CD14-positive monocyte (primary cell): ENCODE data around the gene DYNC2H1. TPM values are rescaled to one million over a fixed set of nuclear protein-coding genes. Genes with fewer than 3 reads are reported as not detected.

Experiments
- DNase-seq, 3 donors: peaks; one replicate each; pipeline ENCODE4 v3.0.0-alpha.2; 2011 to 2022
- H2AFZ ChIP-seq: 2 replicates; pipeline ENCODE4 v1.6.0; 2012; ENCODE audit warnings: mild to moderate bottlenecking, low read depth, low read length, inconsistent platforms; ENCODE audit not compliant: insufficient read depth, poor library complexity, severe bottlenecking
- H3K27ac ChIP-seq, 2 donors: 1 replicate in 1 of 2; 2 replicates in 1 of 2; pipeline ENCODE4 v1.5.1; 2012 to 2013; ENCODE audit warnings: low read length in 2 of 2, control low read depth in 1 of 2, inconsistent platforms in 1 of 2, low read depth in 1 of 2, mild to moderate bottlenecking in 1 of 2
- H3K27me3 ChIP-seq, 2 donors: one replicate each; pipeline versions ENCODE4 v1.6.0 to v1.6.1; 2011 to 2013; ENCODE audit warnings: low read length in 2 of 2; ENCODE audit not compliant: control insufficient read depth in 2 of 2, insufficient read depth in 2 of 2
- H3K36me3 ChIP-seq, 2 donors: replicated peaks in 1 of 2; 1 replicate in 1 of 2; 2 replicates in 1 of 2; pipeline versions ENCODE4 v1.5.1 to v1.6.1; 2012 to 2013; ENCODE audit warnings: low read length in 2 of 2, control low read depth in 1 of 2, inconsistent platforms in 1 of 2, mild to moderate bottlenecking in 1 of 2; ENCODE audit not compliant: insufficient read depth in 2 of 2, control insufficient read depth in 1 of 2
- H3K4me1 ChIP-seq, 2 donors: 1 replicate in 1 of 2; 2 replicates in 1 of 2; pipeline versions ENCODE4 v1.5.1 to v1.6.1; 2012 to 2013; ENCODE audit warnings: low read length in 2 of 2, control low read depth in 1 of 2, inconsistent platforms in 1 of 2, mild to moderate bottlenecking in 1 of 2, moderate library complexity in 1 of 2; ENCODE audit not compliant: insufficient read depth in 2 of 2, control insufficient read depth in 1 of 2
- H3K4me2 ChIP-seq: replicated peaks from 2 replicates; pipeline ENCODE3; 2012; ENCODE audit warnings: low read length, moderate library complexity, mild to moderate bottlenecking; ENCODE audit not compliant: poor library complexity, severe bottlenecking; ENCODE audit errors: extremely low read depth
- H3K4me3 ChIP-seq, 3 experiments: fragments of 200-600 bp in 1 of 3; sonication (generic) in 1 of 3; replicated peaks in 1 of 3; 1 replicate in 2 of 3; 2 replicates in 1 of 3; pipeline ENCODE4 v1.5.1; 2011 to 2013; ENCODE audit warnings: low read length in 3 of 3, mild to moderate bottlenecking in 3 of 3, control low read depth in 2 of 3, low read depth in 2 of 3, inconsistent platforms in 1 of 3, moderate library complexity in 1 of 3
- H3K79me2 ChIP-seq: 2 replicates; pipeline ENCODE4 v1.6.0; 2012; ENCODE audit warnings: mild to moderate bottlenecking, control low read depth, inconsistent platforms, low read length, moderate library complexity; ENCODE audit not compliant: insufficient read depth
- H3K9ac ChIP-seq: 2 replicates; pipeline ENCODE4 v1.6.0; 2017; ENCODE audit warnings: low read length, mild to moderate bottlenecking; ENCODE audit not compliant: insufficient read depth, poor library complexity, severe bottlenecking
- H3K9me3 ChIP-seq, 2 donors: replicated peaks in 1 of 2; 1 replicate in 1 of 2; 2 replicates in 1 of 2; pipeline versions ENCODE4 v1.5.1 to v1.6.1; 2012 to 2013; ENCODE audit warnings: low read length in 2 of 2, control low read depth in 1 of 2; ENCODE audit not compliant: control insufficient read depth in 1 of 2, insufficient read depth in 1 of 2
- H4K20me1 ChIP-seq: 2 replicates; pipeline ENCODE4 v1.6.0; 2012; ENCODE audit warnings: mild to moderate bottlenecking, low read length, control low read depth, moderate library complexity; ENCODE audit not compliant: insufficient read depth
- H3K27ac Mint-ChIP-seq, 7 donors: one replicate each; pipeline ENCODE4 v1.8.0; 2020; ENCODE audit warnings: mild to moderate bottlenecking in 7 of 7, mixed read lengths in 7 of 7, moderate library complexity in 6 of 7, inconsistent platforms in 2 of 7
- H3K27me3 Mint-ChIP-seq, 3 donors: one replicate each; pipeline ENCODE4 v1.8.0; 2021 to 2022; ENCODE audit warnings: low read depth in 3 of 3, mild to moderate bottlenecking in 3 of 3, mixed read lengths in 3 of 3, moderate library complexity in 3 of 3, inconsistent platforms in 1 of 3
- H3K36me3 Mint-ChIP-seq, 2 donors: one replicate each; pipeline ENCODE4 v1.8.0; 2020; ENCODE audit warnings: mixed read lengths in 2 of 2, inconsistent platforms in 1 of 2, mild to moderate bottlenecking in 1 of 2
- H3K4me1 Mint-ChIP-seq: one replicate; pipeline ENCODE4 v1.8.0; 2020; ENCODE audit warnings: mild to moderate bottlenecking, mixed read lengths
- H3K4me3 Mint-ChIP-seq, 2 donors: one replicate each; pipeline ENCODE4 v1.8.0; 2020; ENCODE audit warnings: mild to moderate bottlenecking in 2 of 2, mixed read lengths in 2 of 2, moderate library complexity in 1 of 2
- H3K9me3 Mint-ChIP-seq, 7 donors: one replicate each; pipeline ENCODE4 v1.8.0; 2020 to 2022; ENCODE audit warnings: mixed read lengths in 7 of 7, mild to moderate bottlenecking in 6 of 7, moderate library complexity in 6 of 7, inconsistent platforms in 2 of 7
- WGBS: methylation state at CpG from one replicate; pipeline ENCODE4 v1.1.5; 2013; ENCODE audit warnings: missing lambda C conversion rate; ENCODE audit not compliant: insufficient coverage; 5-methylcytosine and 5-hydroxymethylcytosine counted together
- intact Hi-C, 2 donors: fragments of 100-400 bp; cut with micrococcal nuclease; formaldehyde crosslinking; loops; one replicate each; pipeline versions ENCODE4 v1.15.0 to v1.15.1; 2023
- polyA plus RNA-seq, 3 donors: library from polyadenylated mRNA; depleted of rRNA in 1 of 3; unstranded in 2 of 3; stranded (reverse) in 1 of 3; fragments of 300-500 nt in 2 of 3; fragments of >200 nt in 1 of 3; fragmentation: Illumina TruSeq in 2 of 3; gene quantifications; 1 replicate in 2 of 3; 2 replicates in 1 of 3; pipeline ENCODE4 v1.2.3, GENCODE V29; 2012 to 2021
- TF ChIP-seq, protein P1 (sequence below): fragments of 200-600 bp; IDR thresholded peaks from one replicate; pipeline ENCODE4 v1.8.0; 2022; ENCODE audit warnings: antibody characterized with exemption, mild to moderate bottlenecking

The DYNC2H1 gene
- polyA plus RNA-seq, 3 donors = 0.10 to 1.5 (median 0.36) TPM

DNA sequence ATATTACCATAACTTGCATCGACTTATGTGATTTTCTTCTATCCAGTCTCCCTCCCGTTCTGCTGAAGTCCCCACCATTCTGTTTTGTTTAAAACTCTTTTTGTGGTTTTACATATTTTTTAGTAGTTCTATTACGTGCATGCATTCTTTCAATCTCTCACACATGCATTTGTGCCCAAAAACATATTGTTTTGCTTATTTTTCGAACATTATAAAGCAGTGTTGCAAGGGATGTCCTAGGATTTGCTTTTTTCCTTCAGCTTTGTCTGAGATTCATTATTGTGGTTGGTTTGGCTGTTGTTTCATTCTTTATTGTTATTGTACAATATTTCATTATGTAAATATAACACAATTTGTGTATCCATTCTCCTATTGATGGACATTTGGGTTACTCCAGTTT, 235.7 kb downstream of the DYNC2H1 start:
- no CpG with 5 or more reads among the region's 4 CpGs for WGBS
- H3K9ac ChIP-seq = no peak overlapping the region
- no peak overlapping the region for H3K4me3 ChIP-seq
- peaks cover 0 to 13% (median 3%) of the 10 kb centered on the region in 7 donors for H3K9me3 Mint-ChIP-seq
- H3K4me1 ChIP-seq = no peaks in the 10 kb centered on the region
- H4K20me1 ChIP-seq = no peaks in the 10 kb centered on the region
- H3K27me3 Mint-ChIP-seq = no peaks in the 10 kb centered on the region
- H3K36me3 Mint-ChIP-seq = no peaks in the 10 kb centered on the region
- H3K27ac Mint-ChIP-seq = no peak overlapping the region
- DNase-seq = no peak
- H3K4me2 ChIP-seq = no peak overlapping the region
- H3K79me2 ChIP-seq = no peaks in the 10 kb centered on the region
- H3K9me3 ChIP-seq = peaks cover 0 to 13% of the 10 kb centered on the region in 2 donors
- H3K4me3 Mint-ChIP-seq = no peak overlapping the region
- no peaks in the 10 kb centered on the region for H3K36me3 ChIP-seq
- H3K27ac ChIP-seq = no peak overlapping the region
- TF ChIP-seq, protein P1, sequence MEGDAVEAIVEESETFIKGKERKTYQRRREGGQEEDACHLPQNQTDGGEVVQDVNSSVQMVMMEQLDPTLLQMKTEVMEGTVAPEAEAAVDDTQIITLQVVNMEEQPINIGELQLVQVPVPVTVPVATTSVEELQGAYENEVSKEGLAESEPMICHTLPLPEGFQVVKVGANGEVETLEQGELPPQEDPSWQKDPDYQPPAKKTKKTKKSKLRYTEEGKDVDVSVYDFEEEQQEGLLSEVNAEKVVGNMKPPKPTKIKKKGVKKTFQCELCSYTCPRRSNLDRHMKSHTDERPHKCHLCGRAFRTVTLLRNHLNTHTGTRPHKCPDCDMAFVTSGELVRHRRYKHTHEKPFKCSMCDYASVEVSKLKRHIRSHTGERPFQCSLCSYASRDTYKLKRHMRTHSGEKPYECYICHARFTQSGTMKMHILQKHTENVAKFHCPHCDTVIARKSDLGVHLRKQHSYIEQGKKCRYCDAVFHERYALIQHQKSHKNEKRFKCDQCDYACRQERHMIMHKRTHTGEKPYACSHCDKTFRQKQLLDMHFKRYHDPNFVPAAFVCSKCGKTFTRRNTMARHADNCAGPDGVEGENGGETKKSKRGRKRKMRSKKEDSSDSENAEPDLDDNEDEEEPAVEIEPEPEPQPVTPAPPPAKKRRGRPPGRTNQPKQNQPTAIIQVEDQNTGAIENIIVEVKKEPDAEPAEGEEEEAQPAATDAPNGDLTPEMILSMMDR = no peak
- H3K27me3 ChIP-seq = no peaks in the 10 kb centered on the region
- intact Hi-C loops = no loop called here
- no peaks in the 10 kb centered on the region for H3K4me1 Mint-ChIP-seq
- no peak overlapping the region for H2AFZ ChIP-seq

DNA sequence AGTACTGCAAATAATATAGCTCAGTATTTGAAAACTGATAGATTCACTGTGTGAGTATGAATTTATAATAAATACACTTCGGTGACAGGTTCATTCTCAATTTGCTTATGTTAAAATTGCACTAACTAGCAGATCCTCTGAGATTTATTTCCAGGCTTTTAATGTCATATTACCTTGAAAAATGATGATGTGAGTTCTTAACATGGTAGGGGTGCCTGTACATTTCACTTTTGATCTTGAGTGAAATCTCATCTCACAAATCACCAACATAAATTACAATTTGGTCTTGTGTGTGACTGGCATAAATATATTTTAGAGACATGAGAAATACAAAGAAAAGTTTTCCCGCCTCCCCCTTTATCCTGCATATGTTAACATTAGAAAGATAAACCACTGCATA, 240.4 kb downstream of the DYNC2H1 start:
- Histone ChIP-seq H3K9ac (no peak overlapping the region), H3K79me2 (no peaks in the 10 kb centered on the region), H3K4me2 (no peak overlapping the region), H3K4me1 (no peaks in the 10 kb centered on the region), H3K4me3 (no peak overlapping the region), H3K27me3 (no peaks in the 10 kb centered on the region), H2AFZ (no peak overlapping the region), H3K27ac (no peak overlapping the region), H3K36me3 (no peaks in the 10 kb centered on the region), H4K20me1 (no peaks in the 10 kb centered on the region), H3K9me3 (no peaks in the 10 kb centered on the region)
- TF ChIP-seq, protein P1 = no peak
- no peak overlapping the region for H3K4me3 Mint-ChIP-seq
- intact Hi-C loops = no loop called here
- no peaks in the 10 kb centered on the region for H3K36me3 Mint-ChIP-seq
- WGBS = no CpG with 5 or more reads among the region's 2 CpGs
- no peak overlapping the region for H3K27ac Mint-ChIP-seq
- peaks cover 0 to 9% (median 0%) of the 10 kb centered on the region in 7 donors for H3K9me3 Mint-ChIP-seq
- DNase-seq = no peak
- H3K27me3 Mint-ChIP-seq = no peaks in the 10 kb centered on the region
- no peaks in the 10 kb centered on the region for H3K4me1 Mint-ChIP-seq
